ENCODE measurements around the gene KLHL3. TPM values are rescaled to one million over a fixed set of nuclear protein-coding genes. Genes with fewer than 3 reads are reported as not detected.
A peak's percentile ranks its signal among the peaks of the same experiment; 100 is the strongest.

The KLHL3 gene
- total RNA-seq, 4 donors from 2014 or later: 11.9 to 26.7 (median 17.9) TPM

DNA sequence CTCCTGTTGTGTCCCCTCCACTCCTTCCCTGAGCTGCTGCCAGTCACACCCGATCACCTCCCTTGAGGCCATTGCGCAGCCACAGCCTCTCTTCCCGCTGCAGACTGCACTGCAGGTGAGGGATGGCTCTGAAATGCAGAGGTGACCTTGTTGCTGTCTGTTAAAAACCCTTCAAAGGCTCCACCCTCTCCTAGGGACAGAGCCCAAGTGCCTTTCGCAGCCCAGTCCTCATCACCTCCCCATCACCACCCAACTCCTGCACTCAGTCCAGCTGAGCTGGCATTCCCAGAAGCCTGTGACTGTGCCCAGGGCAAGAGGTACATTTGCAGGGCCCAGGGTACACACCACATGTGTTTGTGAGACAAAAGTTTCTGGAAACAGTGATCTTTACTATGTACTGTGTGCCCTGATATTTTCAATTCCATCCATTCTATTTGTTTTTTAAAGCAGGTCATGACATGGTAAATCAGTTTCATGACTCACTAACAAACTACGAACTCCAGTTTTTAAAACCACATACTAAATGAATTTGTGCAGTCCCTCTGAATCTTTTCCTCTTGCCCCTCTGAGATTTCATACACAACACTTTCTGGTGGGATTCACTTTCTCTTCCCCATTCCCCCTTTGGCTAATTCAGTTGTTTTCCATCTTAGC lies 163.7 kb downstream of the KLHL3 start:
- Histone ChIP-seq H3K27ac (no peak overlapping the region), H3K36me3 (no peaks in the 10 kb centered on the region), H3K4me3 (replicated peaks in 1 of 3) (no peak overlapping the region), H3K27me3 (no peaks in the 10 kb centered on the region), H3K4me1 (peaks cover 0 to 6% of the 10 kb centered on the region in 2 donors), H3K9me3 (no peaks in the 10 kb centered on the region)
- DNase-seq: no peak
- no peak for TF ChIP-seq POLR2A (IDR thresholded peaks at IDR 0.05)
- TF ChIP-seq, protein P1, sequence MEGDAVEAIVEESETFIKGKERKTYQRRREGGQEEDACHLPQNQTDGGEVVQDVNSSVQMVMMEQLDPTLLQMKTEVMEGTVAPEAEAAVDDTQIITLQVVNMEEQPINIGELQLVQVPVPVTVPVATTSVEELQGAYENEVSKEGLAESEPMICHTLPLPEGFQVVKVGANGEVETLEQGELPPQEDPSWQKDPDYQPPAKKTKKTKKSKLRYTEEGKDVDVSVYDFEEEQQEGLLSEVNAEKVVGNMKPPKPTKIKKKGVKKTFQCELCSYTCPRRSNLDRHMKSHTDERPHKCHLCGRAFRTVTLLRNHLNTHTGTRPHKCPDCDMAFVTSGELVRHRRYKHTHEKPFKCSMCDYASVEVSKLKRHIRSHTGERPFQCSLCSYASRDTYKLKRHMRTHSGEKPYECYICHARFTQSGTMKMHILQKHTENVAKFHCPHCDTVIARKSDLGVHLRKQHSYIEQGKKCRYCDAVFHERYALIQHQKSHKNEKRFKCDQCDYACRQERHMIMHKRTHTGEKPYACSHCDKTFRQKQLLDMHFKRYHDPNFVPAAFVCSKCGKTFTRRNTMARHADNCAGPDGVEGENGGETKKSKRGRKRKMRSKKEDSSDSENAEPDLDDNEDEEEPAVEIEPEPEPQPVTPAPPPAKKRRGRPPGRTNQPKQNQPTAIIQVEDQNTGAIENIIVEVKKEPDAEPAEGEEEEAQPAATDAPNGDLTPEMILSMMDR (IDR thresholded peaks at IDR 0.05): no peak
- 88 to 93% methylated on average over 5 of the region's 5 CpGs for WGBS, 2 donors
- intact Hi-C loops (cut with DNase I): no loop called here

DNA sequence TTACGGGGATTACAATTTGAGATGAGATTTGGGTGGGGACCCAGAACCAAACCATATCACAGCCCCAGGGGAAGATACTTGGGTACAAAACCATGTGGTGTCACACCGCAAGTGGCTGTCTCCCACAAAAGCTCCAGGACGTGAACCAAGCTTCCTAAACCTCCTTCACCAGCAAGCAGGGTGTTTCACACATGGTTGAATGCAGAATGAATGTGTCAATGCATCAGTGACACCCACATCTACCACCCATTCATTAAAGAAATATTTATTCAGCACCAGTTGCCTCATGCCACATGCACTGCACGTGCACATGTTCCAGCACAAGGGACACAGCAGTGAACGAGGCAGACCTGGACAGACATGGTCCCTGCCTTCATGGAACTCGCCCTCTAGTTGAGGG lies 165.8 kb downstream of the KLHL3 start:
- 83 to 95% methylated on average over 6 of the region's 6 CpGs for WGBS, 2 donors
- no peak for TF ChIP-seq POLR2A (IDR thresholded peaks at IDR 0.05)
- TF ChIP-seq, protein P1 (IDR thresholded peaks at IDR 0.05): no peak
- Histone ChIP-seq H3K4me3 (replicated peaks in 1 of 3) (no peak overlapping the region), H3K4me1 (peaks cover 3 to 22% of the 10 kb centered on the region in 2 donors), H3K27me3 (no peaks in the 10 kb centered on the region), H3K9me3 (no peaks in the 10 kb centered on the region), H3K27ac (no peak overlapping the region), H3K36me3 (no peaks in the 10 kb centered on the region)
- no peak for DNase-seq
- intact Hi-C loops (cut with DNase I): no loop called here

MicroRNAs encoded within 50 kb of the gene (microRNA counts, 767-probe panel; counts per million panel counts)
- 0 to 650 counts per million in 2 donors for microRNA hsa-miR-874

Small RNA genes lying within 50 kb of the gene (microRNA-seq; reads per million reads assigned to microRNA genes)
- gene MIR874: 786 reads per million, percentile 78 among the genes with 10 or more reads in this experiment

Small RNA genes lying within 50 kb of the gene (small RNA-seq; reads per million reads assigned to genes)
- gene MIR874: 5.3 reads per million, percentile 86 among the genes with 10 or more reads in this experiment

Other genes starting within 250 kb of the KLHL3 start
- 10 to 100 TPM; 15.8 to 34.1 (median 27.5) TPM for gene SPOCK1, start 236.8 kb downstream of the KLHL3 start, total RNA-seq
- gene HNRNPA0, start 18.3 kb upstream of the KLHL3 start, total RNA-seq: 10 to 100 TPM; 10.6 to 14.1 (median 12.4) TPM
- gene MYOT, start 131.8 kb upstream of the KLHL3 start, total RNA-seq: 10 to 100 TPM in 1 of 4 donors, 1 to 10 TPM in 1, under 1 TPM in 2; 0.39 to 11.7 (median 1.8) TPM
- not detected for gene PKD2L2, start 153.4 kb upstream of the KLHL3 start, total RNA-seq